Raji (cell line): ENCODE measurements around the gene OR10C1.

Experiments used
- POLR2A ChIP-seq: IDR thresholded peaks from 2 replicates; pipeline ENCODE4 v1.6.1; 2011; ENCODE audit warnings: low read depth, low read length, control low read depth; ENCODE audit not compliant: insufficient read depth

OR10C1 gene, protein sequence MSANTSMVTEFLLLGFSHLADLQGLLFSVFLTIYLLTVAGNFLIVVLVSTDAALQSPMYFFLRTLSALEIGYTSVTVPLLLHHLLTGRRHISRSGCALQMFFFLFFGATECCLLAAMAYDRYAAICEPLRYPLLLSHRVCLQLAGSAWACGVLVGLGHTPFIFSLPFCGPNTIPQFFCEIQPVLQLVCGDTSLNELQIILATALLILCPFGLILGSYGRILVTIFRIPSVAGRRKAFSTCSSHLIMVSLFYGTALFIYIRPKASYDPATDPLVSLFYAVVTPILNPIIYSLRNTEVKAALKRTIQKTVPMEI

DNA sequence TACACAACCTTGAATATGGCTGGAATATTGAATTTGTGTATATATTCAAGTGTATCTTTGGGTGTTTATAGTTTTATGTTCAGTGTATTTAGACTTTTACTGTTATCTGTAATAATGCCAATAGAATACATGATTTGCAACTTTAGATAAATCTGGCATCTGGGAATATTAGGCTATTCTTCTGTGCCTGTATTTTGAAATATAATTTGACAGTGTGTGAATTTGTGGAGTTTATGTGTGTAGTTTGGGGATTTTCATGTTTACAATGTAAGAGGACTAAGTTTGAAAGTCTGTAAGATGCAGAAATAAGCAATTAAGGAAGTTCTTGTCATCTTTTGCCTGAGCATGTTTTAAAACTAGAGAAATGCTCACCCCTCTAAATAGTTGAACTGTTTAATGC is at the start of gene OR10C1:
OR10C1 (plus strand) TSS at position 301 of the 400 bp plus-strand sequence. CDS start 710 bp downstream, outside the sequence.
- no peak for TF ChIP-seq POLR2A

DNA sequence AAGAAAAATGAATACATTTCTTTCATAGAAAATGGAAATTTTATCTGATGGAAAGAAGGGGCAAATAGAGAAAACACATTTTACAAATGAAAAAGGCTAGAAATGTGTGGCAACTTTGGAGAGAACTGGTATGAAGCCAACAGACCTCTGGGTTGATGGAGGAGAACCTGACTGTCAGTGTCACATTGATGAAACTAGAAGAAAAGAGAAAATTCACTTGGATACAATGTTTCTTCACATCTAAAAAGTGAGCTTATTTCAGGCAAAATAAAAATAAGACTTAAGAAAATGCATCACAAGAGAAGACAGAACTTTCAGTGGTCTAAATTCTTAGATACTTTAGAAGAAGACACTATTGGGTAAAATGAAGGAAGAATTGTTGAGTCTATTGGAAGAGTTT is 43.8 kb upstream of the OR10C1 start, which contains the start of gene OR12D2:
OR12D2 (plus strand) TSS at position 301 of the 400 bp plus-strand sequence. CDS start 1,069 bp downstream, outside the sequence.
- no peak for TF ChIP-seq POLR2A

DNA sequence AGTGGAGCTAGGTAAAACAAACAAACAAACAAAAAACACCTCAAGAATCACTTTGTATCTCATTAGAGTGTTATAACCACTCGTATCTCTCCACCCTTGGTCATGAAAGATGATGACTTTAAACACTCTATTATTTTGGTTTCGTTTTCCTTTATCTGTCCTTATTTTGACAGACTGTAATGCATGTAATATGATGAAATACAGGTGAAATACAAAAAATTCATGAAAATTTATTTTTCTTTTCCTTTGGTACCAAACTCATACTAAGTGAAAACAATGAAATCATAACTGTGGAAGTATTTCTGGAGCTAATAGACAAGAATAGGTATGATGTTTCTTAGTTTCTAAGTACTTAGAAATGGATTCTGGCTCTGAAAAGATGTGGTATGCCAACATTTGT is 39.6 kb upstream of the OR10C1 start:
- no peak for TF ChIP-seq POLR2A

DNA sequence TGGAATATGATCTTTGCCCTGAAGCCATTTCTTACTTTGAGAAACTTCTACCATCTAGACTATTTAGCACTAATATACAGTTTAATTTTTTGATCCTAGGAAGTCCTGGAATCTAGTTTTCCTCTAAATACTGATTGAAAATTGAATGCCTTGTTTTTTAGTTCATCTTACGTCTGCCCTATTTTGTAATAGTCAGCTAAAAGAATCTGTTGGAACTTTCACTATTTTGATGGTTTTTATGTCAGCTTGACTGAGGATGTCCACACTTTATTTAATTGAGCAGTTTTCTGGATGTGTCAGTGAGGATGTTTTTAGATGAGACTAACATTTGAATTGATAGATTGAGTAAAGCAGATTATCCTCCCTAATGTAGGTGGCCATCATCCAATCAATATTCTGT is 35.3 kb upstream of the OR10C1 start:
- TF ChIP-seq POLR2A = no peak

DNA sequence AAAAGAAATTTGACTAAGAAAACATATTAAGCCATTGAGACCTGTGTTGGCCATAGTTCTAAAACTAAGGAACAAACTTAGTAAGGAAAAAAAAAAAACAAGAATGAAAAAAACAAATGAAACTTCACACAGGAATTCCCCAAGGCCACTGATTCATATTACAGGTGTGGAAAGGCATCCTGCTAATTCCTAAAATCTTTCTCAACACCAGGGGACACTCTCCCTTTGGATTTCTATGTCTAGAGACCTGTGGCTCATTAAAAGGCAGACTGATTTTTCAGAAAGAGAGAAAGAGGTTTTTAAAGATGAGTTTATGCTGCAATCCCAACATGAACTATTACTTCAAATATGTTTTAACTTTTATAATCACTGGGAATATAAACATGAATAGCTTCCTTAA is 24.5 kb upstream of the OR10C1 start, which contains the start of gene OR12D1:
OR12D1 (plus strand) TSS at position 341 of the 400 bp plus-strand sequence.
- no peak for TF ChIP-seq POLR2A

DNA sequence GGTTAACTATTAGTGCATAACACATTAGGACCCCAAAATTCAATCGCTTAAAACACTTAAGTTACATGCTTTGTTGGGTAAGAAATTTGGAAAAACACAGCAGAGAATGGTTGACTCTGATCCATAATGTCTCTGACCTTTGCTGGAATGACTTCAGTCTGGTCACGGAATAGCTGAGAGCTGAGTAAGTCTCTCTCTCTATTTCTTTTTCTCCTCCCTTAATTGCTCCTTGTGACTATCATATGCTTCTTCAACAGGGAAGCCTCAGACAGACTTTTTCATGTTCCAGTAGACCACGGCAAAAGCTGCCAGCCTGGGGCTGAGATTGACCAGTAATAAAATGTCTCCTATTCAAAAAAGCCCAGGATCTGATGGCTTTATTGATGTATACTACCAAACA is 19.6 kb upstream of the OR10C1 start:
- TF ChIP-seq POLR2A = no peak

DNA sequence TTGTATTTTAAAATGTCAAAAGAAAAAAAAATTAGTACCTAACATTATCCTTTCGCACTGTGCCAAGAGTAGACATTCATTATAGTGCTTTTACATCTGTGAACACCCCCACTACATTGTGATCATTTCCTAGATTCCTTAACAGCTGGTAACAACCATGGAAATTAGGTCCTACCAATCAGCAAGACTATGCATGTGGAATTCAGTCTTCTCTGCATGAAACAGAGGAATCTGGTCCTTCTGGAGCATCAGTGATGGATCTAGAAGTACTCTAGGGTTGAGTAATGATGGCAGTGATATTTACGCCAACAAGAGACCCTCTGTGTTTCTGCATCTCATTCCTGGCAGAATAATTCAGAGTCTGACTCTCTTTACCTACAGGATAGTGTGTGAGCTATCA is 14.9 kb upstream of the OR10C1 start:
- TF ChIP-seq POLR2A = no peak

DNA sequence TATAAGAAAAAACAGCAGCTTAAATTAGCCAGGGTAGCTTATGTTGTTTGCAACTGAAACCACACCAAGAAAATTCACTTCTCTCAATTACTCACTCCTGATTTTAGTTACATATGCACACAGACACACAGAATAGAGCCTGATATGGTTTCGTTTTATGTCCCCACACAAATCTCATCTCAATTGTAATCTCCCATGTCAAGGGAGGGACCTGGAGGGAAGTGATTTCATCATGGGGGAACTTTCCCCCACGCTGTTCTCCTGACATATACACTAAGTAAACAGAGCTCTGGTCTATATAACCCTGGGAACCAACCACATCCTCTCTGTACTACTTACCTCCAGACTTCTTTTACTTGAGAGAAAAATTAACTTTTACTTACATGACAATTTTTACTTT is 14.5 kb upstream of the OR10C1 start:
- no peak for TF ChIP-seq POLR2A

DNA sequence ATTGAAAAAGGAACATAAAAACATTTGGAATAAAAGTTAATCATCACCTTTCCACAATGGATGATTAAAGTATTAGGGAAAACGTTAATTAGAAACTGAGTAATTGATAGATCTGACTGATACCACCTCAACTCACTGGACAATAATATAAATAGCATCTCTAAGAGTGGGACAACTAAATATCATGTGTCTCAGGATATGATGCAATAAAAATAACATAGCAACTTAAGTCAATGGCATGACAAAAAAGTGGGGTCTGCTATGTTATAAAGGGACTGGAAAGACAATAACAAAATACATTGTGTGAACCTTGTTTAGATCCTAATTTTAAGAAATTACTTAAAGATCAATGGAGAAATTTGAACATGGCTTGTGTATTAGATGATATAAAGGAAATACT is 14.0 kb upstream of the OR10C1 start:
- TF ChIP-seq POLR2A = no peak

DNA sequence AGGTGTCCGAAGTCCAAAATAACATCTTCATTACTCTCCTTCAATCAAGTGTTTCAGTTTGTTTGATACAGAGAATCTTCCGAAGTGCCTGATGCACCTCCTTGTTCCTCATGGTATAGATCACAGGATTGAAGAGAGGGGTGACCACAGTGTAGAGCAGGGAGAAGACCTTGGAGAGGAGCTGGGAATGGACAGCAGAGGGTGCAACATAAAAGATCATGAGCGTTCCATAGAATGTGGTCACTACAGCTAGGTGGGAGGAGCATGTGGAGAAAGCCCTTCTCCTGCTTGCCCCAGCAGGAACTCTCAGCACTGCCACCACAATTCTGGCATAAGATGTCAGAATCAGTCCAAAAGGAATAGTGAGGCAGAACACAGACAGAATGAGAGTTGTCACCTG is 12.5 kb upstream of the OR10C1 start:
- no peak for TF ChIP-seq POLR2A

DNA sequence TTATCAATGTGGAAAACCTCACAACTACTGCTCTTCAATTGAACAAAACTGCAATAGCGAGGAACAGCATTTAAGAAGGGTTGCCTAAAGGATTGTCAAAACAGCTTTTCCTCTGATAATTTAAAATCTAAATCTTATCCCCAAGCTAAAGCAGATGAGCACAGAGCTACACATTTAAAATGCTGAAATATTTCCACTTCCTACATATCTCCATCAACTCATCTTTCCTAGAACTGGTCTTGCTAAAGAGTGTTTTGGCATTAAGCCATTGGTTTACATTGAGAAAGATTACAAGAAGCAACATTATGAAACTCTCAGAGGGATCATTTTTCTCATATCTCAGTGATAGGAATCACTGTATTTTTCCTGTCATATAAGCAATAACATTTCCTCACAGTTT is 3.6 kb downstream of the OR10C1 start:
- TF ChIP-seq POLR2A = no peak

DNA sequence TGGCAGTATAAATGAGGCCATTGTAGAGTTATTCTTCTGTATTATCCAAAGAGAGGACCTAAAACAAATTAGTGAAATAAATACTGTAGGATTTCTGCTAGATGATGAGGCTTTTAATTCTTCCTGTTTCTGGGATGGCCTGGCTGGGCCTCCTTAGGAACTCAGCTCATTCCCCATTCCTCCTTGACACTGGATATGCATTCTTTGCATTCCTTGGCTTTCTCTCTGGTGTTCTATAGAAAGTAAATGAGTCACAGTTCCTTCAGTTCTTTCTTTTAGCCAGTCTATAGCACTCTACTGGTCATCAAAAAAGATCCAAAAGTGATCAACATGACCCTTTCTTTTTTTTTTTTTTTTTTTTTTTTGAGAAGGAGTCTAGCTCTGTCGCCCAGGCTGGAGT is 8.6 kb downstream of the OR10C1 start:
- no peak for TF ChIP-seq POLR2A

DNA sequence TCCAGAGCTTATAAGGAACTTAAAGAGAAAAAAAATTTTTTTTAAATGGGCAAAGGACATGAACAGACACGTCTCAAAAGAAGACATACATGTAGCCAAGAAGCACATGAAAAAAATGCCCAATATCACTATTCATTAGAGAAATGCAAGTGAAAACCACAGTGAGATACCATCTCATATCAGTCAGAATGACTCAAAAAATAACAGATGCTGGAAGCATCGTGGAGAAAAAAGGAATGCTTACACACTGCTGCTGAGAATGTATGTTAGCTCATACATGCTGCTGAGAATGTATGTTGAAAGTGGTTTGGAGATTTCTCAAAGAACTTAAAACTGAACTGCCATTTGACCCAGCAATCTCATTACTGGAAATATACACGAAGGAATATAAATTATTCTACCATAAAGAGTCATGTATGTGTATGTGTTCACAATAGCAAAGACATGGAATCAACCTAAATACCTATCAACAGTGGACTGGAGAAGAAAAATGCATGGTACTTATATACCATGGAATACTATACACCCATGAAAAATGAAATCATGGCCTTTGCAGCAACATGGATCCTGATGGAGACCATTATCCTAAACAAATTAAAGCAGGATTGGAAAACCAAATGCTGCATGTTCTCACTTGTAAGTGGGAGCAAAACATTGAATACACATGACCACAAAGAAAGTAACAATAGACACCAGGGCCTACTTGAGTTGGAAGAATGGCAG is 12.5 kb downstream of the OR10C1 start:
- no peak for TF ChIP-seq POLR2A

DNA sequence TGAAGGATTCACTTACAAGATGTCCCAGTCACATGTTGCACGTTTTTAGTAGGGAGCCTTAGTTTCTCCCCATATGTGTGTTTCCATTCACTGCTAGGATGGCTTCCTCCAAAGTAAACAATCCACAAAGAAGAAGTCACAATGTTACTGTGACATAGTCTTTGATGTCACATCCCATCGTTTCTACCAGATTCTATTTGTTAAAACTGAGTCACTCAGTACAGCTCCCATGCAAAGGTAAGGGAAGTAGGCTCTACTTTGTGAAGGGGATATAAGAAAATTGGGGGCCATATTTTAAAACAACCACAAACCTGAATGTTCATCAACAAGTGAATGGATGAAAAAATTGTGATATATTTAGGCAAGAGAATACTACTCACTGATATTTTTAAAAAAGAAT is 17.9 kb downstream of the OR10C1 start, which contains the start of the genes OR11A1 and OR2H1:
OR11A1 (minus strand) TSS at position 101 of the 400 bp plus-strand sequence. CDS start 29,430 bp downstream, outside the sequence.
OR2H1 (plus strand) TSS at position 185 of the 400 bp plus-strand sequence. CDS start 4,615 bp downstream, outside the sequence.
- TF ChIP-seq POLR2A = no peak

DNA sequence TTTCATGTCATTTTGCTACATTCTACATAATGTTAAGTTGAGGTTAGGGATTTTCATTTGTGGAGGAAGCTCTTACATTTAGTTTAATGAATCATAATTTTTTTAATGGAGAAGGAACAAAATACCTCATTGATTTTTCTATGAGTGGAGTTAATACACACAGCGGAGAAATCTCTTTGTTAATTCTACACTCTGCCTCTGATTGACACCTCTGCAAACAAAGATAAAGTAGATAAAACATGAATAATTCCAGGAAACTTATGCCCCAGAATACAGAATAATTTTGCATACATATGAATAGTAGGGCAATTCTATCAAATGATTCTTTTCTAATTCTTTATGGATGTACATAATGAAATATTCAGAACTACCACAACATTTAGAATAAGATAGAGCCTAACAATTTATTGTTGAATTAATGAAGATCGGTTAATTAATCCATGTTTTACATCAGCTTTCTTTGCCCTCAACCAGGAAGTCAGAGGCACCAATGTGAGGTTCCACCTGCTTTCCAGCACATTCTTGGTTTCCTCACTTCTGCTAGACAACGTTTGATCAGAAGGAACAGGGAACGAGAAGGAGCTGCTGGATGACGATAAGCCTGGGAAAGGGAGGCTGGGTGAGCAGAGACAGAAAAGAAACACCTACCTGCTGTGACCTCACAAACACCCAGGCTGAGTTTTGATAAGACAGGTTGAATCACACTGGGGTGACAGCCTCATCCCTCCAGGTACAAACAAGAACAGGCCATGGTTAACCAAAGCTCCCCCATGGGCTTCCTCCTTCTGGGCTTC is 22.1 kb downstream of the OR10C1 start:
- no peak for TF ChIP-seq POLR2A
